Embryonic facial prominence (tissue), 1 donor: ENCODE measurements around the gene FARS2.

ENCODE experiments used
- DNase-seq: peaks from one replicate; pipeline ENCODE4 v3.0.0-alpha.2; 2016; ENCODE audit errors: extremely low spot score

FARS2 gene

DNA sequence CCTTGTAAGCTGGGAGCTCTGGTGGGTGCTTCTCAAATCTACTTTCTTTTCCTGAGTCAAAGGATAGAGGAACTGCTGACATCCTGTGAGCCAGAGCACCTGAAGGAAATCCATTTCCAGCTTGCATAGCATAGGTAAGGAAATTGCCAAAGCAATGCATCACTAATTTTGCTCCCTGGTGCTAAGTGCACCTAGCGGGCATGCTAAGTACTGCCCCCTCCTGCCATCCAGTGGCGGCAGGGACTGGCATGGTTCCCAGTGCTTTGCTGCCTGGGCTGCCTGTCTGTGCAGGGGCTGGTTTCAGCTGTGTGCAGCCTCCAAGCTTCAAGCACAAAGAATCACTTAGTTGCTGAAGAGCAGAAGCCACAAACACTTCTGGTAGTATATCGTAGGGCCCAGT is 63.9 kb downstream of the FARS2 start:
- no peak for DNase-seq

DNA sequence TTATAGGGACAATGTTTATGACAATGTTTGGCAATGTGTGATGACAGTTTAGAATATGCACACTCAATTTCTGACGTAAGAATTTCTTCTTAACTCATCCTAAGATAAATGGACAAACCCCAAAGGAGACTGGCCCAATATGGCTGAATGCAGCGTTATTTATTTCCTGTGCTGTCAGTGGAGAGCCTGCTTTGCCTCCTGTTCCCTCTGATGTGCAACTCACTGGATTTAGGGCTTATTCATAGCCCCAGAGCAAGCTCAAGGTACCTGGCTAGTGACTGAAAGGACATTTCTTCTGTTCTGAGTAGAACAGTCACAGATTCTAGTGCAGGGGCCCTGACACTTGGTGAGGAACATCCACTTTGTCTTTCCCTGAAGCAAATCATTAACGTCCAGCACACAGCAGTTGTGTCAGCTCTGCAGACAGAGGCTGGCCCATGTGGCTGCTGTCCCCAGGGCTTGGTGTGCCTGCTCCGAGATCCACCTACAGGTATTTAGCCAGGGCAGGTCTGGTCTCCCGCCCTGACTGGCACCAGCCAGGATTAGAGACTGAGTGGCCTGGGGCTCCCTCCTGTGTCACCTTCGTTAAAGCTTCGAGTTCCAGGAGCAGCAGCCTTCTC is 64.8 kb downstream of the FARS2 start:
- no peak for DNase-seq

DNA sequence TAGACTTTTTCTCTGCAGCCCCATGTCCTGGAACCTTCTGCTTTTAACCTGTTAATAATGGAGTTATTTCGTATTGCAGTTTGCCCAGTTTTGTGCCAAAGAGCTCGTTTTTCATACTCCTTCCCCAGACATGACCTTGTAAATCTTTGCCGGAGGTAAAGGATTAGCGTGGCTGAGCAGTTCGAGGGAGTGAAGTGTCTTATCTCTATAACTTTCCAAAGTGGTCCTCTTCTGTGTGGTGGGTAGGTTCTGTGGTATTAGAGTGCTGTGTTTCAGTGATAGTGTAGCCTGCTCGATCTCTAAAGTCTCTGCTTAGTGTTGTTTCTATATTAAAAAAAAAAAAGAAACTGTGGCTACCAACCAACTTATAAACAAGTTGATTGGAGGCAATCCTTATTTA is 67.5 kb downstream of the FARS2 start:
- DNase-seq, result no peak

DNA sequence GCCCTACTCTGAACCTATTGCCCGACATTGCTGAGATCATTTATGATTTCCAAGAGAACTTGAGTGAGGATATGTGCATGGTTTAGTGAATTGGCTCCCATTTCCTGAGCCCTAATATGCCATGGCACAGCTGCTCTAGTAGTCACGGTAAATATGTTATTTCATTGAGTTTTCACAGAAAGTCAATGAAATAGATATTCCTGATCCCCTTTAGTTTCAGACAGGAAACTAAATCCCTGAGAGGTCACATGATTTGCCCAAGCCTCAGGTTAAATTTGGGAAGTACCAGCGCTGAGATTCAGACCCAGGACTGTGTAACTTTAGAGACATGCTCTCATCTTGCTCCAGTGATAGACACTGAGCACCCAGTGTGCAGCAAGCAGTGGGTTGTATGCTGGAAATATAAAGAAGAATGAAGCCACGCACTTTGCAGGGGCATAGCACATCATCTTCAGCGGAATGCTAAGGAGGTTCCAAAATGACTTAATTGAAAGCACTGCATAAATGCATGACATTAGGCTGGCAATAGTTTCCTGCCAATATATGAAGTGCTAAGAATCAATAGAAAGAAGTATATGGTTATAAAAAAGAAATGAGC is 70.6 kb downstream of the FARS2 start:
- DNase-seq, result no peak

DNA sequence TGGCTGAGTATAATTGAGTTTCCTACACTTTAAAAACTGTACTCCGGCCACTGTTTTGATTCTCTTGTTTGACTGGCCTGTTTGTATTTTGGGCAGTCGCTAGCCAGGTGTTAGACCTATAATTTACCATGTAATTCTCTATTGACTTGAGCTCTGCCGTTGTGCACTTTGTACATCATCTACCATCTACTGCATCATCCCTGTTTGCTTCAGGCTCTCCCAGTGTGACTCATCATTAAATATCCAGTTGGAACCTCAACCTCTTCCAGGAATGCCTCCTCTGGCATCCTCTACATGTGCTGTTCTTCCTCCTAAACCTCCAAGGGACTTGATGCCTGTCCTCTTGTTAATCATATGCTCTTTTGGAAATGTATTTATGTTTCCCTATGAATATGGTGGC is 72.3 kb downstream of the FARS2 start:
- no peak for DNase-seq

DNA sequence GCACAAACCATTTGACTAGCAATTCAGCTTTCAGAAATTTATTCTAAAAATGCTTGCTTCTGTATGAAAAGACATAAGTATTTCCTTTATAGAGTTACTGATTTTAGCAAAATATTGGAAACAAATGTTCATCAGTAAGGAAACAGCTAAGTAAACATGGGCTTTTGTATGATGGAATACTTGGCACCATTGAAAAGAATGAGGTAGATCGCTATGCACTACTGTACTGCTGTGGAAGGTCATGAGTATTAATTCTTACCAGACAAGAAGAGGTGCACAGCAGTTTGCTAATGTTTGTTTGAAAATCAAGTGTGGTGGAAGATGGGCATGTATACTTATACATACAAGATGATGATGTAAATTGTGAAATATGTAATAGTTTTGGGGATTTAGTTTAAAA is 73.0 kb downstream of the FARS2 start:
- DNase-seq, result peak; percentile 18

DNA sequence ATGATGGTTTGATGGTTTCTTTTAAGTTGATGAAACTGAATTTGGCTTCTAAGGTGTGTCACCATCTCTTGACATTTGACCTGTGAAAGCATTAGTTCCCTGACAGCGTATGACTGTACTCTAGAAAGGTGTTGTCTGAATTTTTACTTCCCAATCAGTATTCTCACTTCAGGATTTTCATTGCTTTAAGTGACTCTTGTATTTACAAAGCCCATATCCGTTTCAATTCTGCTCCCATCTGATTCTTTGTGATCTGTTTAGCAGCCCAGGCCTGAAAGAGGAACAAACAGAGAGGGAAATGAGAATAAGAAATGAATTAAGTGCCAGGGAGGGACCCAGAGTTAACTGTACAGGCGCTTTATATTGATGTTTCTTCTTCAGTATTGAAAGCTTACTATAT is 73.7 kb downstream of the FARS2 start:
- no peak for DNase-seq

DNA sequence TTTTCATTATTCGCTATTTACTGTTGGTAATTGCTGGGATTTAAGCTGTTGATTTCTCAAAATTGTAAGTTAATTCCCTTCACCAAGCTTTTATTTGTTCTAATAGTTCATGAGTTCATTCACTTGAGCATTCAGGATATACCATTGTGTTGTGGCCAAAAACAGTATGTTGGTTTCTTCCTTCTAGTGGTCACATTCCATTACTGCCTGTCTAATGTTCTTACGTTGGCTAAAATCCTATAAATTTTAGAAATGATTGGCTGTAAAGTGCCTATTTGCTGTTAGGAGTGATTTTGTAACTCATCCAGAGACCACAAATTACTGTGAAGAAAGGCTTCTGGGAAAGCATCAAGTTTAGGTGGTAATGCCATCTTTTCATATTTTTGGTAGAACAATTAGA is 76.3 kb downstream of the FARS2 start:
- DNase-seq, result no peak

DNA sequence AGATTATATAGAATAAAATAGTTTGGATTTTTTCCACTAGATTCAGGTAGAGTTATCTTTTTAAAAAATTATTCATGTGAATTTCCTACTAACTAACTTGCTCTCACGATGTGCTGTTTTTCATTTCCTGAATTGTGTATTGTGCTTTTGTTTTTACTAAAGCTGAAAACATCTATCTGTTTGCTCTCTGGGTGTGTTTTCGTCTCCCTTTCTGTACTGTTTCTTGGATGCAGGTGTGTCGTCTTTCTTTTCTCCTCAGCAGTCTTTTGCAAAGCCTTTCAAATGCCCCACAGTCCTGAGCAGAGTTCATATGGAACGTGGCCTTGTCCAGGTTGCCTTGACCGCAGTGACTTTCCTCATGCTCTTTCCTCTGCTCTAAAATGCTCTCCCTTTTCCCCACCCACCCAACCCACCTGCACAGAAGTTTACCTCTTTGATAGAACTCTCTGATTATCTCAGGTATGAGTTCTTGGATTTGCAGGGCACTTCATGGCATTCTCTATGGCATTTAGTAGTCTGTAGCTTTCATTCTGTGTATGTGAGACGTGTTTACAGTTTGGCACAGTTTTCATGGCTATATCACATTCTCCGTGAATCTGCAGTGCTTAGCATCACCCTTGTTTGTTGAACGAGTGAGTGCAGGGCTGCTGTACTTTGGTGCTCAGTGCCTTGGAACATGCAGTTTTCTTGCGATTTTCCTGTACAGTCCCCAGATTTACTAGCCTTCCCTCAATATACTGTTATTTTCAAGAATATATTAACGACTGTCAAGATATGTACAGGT is 77.1 kb downstream of the FARS2 start:
- DNase-seq, result no peak

DNA sequence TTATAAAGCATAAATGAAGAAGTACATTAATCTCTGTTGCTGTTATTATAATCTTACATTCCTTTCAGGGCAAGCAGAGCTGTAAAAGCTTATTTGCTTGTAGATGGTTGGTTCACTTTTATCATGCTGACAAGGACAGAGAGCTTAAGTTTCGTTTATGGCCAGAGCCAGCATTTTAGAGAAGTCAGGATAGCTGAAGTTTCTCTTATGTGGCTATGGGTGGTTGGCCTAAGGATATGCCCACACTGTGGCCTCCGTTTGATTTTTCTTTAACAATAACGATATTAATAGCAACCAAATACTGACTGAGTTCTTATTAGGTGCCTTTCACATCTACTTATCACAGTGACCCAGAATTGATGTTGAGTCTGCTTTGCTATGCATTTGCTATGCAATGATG is 78.5 kb downstream of the FARS2 start:
- no peak for DNase-seq

DNA sequence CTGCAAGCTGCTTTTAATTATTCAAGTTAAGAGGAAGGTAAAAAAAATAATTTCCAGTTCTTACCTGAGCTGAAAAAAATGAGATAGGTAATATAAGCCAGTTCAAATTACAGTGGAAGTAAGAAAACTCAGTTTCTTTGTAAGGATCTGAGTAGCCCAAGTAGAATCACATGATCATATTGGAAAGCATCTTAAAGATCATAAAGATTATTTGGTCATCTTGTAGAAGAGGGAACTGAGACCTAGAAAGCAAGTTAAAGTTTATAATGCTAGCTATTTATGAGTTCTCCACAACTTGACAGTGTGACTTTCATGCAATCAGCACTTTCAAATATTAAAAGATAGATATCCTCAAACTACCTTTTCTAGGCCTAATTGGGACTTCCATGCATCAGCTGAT is 80.5 kb downstream of the FARS2 start:
- no peak for DNase-seq

DNA sequence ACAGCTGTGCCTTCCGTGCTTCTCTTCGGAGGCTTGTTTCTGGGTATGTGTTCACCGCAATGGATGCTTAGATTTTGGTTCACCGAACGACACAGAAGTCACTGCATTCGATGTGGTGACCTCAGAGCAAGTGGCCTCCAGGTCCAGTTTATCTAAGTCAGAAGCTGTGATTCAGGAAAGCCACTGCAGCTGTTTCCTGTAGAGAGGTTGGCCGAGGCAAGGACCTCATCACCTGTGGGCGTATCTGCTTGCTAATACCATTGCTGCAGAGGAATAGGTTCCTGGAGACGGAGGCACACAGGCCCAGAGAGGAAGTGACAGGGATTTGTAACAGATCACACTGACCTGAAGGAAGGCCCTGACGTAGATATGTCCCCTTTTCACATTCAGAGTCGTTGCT is 82.7 kb downstream of the FARS2 start:
- DNase-seq, result no peak

DNA sequence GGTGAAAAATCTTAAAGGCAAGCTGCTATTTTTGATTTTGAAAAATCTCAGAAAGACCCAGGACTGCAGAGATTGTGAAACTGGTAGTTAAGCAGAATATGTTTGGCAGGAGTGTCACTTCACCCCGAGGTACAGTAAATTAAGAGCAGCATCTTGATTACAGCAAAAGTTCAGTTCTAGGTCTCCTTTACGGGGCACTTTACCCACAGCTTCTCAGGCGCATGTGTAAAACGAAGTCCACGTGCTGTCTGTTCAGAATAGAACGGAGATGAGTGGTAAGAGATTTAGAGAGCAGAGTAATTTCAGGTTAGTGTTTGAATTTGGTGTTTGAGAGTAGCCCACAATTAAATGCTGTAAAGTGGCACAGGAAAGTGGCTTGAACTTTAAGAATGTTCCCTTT is 84.0 kb downstream of the FARS2 start:
- no peak for DNase-seq

DNA sequence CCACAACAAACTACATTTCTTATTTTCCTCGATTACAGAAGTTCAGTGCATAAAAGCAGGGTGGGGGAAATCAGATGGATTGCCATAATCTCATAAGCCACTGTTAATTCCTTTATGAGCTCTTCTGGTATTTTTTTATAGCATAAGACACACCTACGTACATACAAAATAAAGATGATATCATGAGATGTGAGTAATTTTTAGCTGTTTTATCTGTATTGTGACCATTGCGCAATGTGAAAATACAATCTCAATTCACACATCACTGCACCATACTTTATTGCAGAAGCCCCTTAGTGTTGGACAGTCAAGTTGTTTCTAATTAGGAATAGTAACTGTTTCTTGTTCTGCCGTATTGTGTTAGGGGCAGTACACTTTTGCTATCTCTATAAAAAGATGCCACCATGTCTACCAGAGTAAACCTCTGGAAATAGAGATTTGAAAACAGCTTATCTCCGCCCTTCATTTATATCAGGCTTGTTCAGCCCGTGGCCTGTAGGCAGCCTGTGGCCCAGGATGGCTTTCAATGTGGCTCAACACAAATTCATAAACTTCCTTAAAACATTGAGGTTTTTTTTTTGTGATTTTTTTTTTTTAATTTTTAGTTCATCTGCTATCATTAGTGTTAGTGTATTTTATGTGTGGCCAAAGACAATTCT is 90.4 kb downstream of the FARS2 start:
- no peak for DNase-seq

DNA sequence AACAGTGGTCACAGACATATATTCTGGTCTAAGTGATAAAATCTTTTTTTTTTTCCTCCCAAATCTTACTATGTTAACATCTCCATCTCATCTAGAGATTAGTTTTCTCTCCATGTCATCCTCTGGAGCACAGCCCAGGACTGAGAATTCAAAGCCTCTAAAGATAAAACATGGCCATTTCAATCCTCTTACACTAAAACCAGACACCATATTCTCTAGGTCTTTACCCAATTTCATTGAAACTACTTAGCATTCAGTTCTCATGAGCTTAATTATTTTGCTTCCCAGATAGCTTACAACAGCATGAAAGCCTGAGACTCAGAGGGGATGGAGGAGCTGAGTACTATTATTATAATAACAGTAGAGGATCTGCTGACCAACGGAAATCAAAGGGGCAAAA is 92.7 kb downstream of the FARS2 start:
- DNase-seq, result no peak

DNA sequence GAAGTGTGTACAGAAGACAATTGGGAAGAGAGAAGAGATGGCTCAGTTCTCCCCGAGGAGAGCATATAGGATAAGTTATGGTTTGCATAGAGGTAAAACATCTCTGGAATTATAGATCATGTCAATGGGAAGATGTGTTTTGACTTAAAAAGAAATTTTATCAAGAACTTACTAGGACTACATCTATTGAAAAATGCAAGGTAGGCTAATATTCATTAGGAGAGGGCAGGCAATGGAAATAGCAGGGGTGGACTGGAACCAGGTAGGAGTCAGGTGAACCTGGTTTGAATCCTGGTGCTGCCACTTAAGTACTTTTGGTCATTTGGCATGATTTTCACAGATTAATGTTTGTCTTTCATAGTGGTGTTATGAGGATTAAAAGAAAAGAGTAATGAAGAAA is 96.2 kb downstream of the FARS2 start:
- no peak for DNase-seq

DNA sequence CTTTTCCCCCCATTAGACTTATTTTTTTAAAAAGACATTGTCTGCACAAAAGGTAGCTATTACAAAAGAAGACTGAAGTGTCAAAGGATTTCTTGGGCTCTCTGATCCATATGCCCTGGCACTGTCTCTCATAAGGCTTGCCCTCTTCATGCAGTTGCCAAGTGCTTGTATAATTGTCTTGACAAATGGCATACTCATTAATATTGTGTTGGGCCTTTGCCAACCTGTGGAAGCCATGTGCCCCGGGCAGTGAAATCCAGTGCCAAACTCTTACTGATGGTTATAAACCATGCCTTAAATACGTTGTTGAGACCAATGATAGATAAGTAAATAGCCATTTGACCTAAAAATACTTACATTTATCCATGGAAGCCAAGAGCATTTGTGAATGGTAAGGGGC is 98.1 kb downstream of the FARS2 start:
- DNase-seq, result no peak

DNA sequence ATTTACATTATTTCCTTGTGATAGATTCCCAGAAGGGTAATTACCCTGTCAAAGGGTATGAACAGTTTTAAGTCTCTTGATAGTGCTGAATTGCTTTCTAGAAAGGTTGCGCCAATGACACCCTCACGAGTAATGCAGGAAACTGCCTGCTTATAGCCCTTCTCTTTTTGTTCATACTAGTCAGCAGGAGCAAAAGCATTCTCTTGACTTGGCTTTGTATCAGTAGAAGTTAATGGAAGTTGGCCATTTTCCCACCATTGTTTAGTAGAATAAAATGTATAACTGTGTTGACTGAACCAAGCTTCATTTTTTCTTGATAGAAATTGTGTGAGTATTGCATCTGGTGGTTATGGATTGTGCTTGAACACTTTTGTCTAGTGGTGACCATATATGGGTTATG is 100.1 kb downstream of the FARS2 start:
- DNase-seq, result no peak

DNA sequence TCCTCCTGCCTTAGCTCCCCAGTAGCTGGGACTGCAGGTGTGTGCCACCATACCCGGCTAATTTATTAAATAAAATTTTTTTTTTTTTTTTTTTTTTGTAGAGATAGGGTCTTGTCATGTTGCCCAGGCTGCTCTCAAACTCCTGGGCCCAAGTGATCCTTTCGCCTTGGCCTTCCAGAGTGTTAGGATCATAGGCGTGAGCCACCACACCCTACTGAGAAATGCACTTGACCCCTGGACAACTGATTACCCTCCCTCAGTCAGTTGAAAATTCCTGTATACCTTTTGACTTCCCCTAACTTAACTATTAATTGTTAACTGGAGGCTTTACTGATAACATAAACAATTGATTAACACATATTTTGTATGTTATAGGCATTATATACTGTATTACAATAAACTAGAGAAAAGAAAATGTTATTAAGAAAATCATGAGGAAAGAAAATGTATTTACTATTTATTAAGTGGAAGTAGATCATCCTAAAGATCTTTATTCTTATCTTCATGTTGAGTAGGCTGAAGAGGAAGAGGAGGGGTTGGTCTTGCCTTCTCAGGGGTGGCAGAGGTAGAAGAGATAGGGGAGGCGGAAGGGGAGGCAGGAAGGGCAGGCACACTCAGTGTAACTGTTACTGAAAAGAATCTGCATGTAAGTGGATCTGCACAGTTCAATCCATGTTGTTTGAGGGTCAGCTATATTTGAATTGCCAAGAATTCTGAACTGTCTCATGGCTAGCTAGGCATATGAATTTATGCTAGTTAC is 104.3 kb downstream of the FARS2 start:
- DNase-seq, result no peak

DNA sequence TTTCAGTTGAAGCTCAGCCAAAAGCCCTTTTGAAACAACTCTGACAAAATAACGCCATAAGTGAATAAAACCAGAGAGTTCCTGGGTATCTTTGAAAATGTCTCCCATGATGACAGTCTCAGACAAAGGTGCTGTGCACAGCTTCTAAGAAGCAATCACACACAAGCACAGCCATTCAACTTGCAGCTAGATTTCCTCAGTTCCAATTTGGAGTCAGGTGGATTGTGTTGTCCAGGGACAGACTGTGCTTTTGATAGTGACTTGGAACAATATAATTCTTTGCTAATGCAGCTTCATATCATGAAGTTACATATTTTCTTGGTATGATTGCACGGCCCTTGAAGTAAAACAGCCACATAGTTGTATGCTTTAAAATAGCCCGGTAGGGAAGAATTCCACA is 105.6 kb downstream of the FARS2 start:
- DNase-seq, result no peak

DNA sequence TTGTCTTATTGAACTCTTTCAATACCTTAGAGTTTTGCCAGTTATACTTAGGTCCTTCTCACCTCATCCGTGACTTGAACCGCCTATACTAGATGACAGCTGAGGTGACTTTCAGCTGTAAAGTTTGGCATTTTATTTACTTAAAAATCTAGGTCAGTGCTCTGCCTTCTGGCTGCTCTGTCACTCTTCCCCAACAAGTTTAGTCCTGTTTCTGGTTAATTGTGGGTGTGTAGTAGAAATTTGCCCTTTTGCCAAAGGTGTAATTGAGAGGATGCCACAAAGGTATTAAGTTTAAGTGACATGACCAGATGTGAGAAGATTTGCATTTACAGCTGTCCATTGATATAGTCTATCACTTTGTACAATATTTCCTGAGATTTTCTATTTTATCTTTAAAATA is 106.2 kb downstream of the FARS2 start:
- DNase-seq, result no peak

DNA sequence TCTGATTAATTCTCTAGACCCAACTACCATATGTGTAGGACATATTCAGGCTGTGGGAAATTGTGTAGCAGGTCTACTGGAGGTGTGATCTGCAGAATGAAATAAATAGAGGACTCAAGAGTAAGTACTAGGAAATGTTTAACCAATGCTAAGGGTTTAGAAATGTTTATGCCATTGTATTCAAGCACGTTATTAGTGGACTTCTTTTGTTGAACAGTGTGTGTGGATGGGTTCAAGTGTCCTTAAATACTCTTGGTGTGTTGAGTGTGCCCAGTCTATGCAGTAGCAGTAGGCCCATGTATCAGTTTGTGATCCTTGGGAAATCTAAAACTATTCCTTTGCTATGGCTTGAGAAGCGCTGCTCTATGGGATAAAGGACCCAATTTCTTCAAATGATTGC is 112.1 kb downstream of the FARS2 start:
- no peak for DNase-seq
